Measurements from ENCODE around the gene UNC50. TPM values are rescaled to one million over a fixed set of nuclear protein-coding genes. Genes with fewer than 3 reads are reported as not detected.

The UNC50 gene
- polyA plus RNA-seq, 1 donor (not counting 4 experiments of a cell fraction or from before 2014, with no cell fraction given) = 75.2 TPM

DNA sequence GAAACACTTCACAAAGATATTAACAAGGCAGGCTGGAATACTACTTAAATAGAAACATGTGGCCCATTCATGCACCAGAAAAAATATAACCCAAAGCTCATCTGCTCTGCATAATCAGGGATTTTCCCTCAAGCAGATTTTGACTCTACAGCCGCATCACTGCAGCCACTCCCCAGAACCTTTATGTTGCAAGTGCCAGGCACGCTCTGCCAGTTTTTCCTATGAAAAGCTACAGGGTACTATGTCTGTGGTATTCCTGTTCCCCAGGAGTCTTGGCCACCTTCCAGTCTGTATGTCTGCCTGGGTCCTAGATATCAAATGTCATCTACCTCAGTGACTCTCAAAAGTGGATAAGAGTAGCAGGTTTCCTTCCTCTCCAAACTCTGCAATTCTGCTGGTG, 3.8 kb upstream of the UNC50 start:
- H3K79me2 ChIP-seq (ENCODE audit: control insufficient read depth, insufficient read depth, low read length) = peaks cover 51% of the 10 kb centered on the region

DNA sequence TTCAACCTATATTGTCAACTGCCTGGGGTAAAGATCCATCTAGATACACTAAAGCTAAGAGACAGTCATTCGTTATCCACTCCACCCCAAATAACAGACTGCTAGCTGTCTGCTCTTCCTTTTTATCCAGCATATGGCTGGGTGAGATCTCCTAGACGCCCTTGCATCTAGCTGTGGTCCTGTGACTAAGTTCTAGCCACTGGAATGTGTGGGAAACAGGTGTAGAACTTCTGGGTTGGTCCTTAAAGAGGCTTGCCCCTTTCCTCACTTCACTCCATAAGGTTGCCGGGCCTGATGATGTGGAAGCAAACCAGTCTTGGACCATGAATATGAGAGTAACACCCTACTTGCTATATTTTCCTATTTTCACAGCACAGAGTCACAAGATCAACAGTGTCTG, 3.3 kb upstream of the UNC50 start:
- no peak for TF ChIP-seq EZH2 (IDR thresholded peaks at IDR 0.05; ENCODE audit: low read length)
- TF ChIP-seq, protein P1, sequence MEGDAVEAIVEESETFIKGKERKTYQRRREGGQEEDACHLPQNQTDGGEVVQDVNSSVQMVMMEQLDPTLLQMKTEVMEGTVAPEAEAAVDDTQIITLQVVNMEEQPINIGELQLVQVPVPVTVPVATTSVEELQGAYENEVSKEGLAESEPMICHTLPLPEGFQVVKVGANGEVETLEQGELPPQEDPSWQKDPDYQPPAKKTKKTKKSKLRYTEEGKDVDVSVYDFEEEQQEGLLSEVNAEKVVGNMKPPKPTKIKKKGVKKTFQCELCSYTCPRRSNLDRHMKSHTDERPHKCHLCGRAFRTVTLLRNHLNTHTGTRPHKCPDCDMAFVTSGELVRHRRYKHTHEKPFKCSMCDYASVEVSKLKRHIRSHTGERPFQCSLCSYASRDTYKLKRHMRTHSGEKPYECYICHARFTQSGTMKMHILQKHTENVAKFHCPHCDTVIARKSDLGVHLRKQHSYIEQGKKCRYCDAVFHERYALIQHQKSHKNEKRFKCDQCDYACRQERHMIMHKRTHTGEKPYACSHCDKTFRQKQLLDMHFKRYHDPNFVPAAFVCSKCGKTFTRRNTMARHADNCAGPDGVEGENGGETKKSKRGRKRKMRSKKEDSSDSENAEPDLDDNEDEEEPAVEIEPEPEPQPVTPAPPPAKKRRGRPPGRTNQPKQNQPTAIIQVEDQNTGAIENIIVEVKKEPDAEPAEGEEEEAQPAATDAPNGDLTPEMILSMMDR (optimal IDR thresholded peaks at IDR 0.05 in 1 of 3, IDR thresholded peaks at IDR 0.05 in 1 of 3, conservative IDR thresholded peaks at IDR 0.05 in 1 of 3; ENCODE audit: extremely low read depth in 1 of 3, insufficient read depth in 2 of 3, low read length in 3 of 3) = no peak
- peaks cover 20% of the 10 kb centered on the region for H3K4me1 ChIP-seq (ENCODE audit: control insufficient read depth, extremely low read depth, insufficient read depth, low read length)
- no peaks in the 10 kb centered on the region for H3K27me3 ChIP-seq (ENCODE audit: control insufficient read depth, extremely low read depth, insufficient read depth, low read length)
- no peak overlapping the region for H3K27ac ChIP-seq (ENCODE audit: control insufficient read depth, insufficient read depth, low read length)
- H3K4me3 ChIP-seq (ENCODE audit: control insufficient read depth in 2 of 3, extremely low read depth in 1 of 3, insufficient read depth in 2 of 3, low read depth in 1 of 3, low read length in 3 of 3) = no peak overlapping the region
- no peaks in the 10 kb centered on the region for H3K9me3 ChIP-seq (ENCODE audit: control insufficient read depth, low read depth, low read length)
- no peaks in the 10 kb centered on the region for H4K20me1 ChIP-seq (ENCODE audit: control insufficient read depth, extremely low read depth, insufficient read depth, low read length)
- dilution Hi-C loops (cut with MboI; ENCODE audit: extremely low pct_ligation_motif_present, low sequenced_read_pairs) = no loop called here
- FAIRE-seq (no peak), DNase-seq (ENCODE audit: low read depth, low spot score) (no peak)
- peaks cover 12% of the 10 kb centered on the region in 2 experiments for H3K36me3 ChIP-seq (ENCODE audit: control insufficient read depth in 2 of 2, extremely low read depth in 1 of 2, insufficient read depth in 2 of 2, low read length in 2 of 2)
- peaks cover 56% of the 10 kb centered on the region for H3K79me2 ChIP-seq (ENCODE audit: control insufficient read depth, insufficient read depth, low read length)
- peaks cover 3% of the 10 kb centered on the region for H3K9me1 ChIP-seq (ENCODE audit: control insufficient read depth, extremely low read depth, insufficient read depth, low read length)
- no peak overlapping the region for H3K4me2 ChIP-seq (ENCODE audit: control insufficient read depth, extremely low read depth, insufficient read depth, low read depth, low read length)
- H3K9ac ChIP-seq (ENCODE audit: control insufficient read depth, extremely low read depth, insufficient read depth, low read length) = no peak overlapping the region
- no peak overlapping the region for H2AFZ ChIP-seq (ENCODE audit: control insufficient read depth, low read length)

More for the DNA sequence above, 3.8 kb upstream of the UNC50 start:
- H3K9me3 ChIP-seq (ENCODE audit: control insufficient read depth, low read depth, low read length) = no peaks in the 10 kb centered on the region
- no peaks in the 10 kb centered on the region for H4K20me1 ChIP-seq (ENCODE audit: control insufficient read depth, extremely low read depth, insufficient read depth, low read length)
- H3K36me3 ChIP-seq (ENCODE audit: control insufficient read depth in 2 of 2, extremely low read depth in 1 of 2, insufficient read depth in 2 of 2, low read length in 2 of 2) = peaks cover 9 to 12% of the 10 kb centered on the region in 2 experiments
- no peak for DNase-seq (ENCODE audit: low read depth, low spot score)
- H3K4me1 ChIP-seq (ENCODE audit: control insufficient read depth, extremely low read depth, insufficient read depth, low read length) = peaks cover 14% of the 10 kb centered on the region
- H2AFZ ChIP-seq (ENCODE audit: control insufficient read depth, low read length) = no peak overlapping the region
- H3K4me3 ChIP-seq (ENCODE audit: control insufficient read depth in 2 of 3, extremely low read depth in 1 of 3, insufficient read depth in 2 of 3, low read depth in 1 of 3, low read length in 3 of 3) = no peak overlapping the region
- FAIRE-seq = no peak
- no peaks in the 10 kb centered on the region for H3K27me3 ChIP-seq (ENCODE audit: control insufficient read depth, extremely low read depth, insufficient read depth, low read length)
- H3K9ac ChIP-seq (ENCODE audit: control insufficient read depth, extremely low read depth, insufficient read depth, low read length) = no peak overlapping the region
- H3K9me1 ChIP-seq (ENCODE audit: control insufficient read depth, extremely low read depth, insufficient read depth, low read length) = peaks cover 3% of the 10 kb centered on the region
- H3K4me2 ChIP-seq (ENCODE audit: control insufficient read depth, extremely low read depth, insufficient read depth, low read depth, low read length) = no peak overlapping the region
- dilution Hi-C loops (cut with MboI; ENCODE audit: extremely low pct_ligation_motif_present, low sequenced_read_pairs) = no loop called here
- H3K27ac ChIP-seq (ENCODE audit: control insufficient read depth, insufficient read depth, low read length) = no peak overlapping the region
- TF ChIP-seq, protein P1 (optimal IDR thresholded peaks at IDR 0.05 in 1 of 3, IDR thresholded peaks at IDR 0.05 in 1 of 3, conservative IDR thresholded peaks at IDR 0.05 in 1 of 3; ENCODE audit: extremely low read depth in 1 of 3, insufficient read depth in 2 of 3, low read length in 3 of 3) = no peak
- TF ChIP-seq EZH2 (IDR thresholded peaks at IDR 0.05; ENCODE audit: low read length) = no peak

All from keratinocyte (primary cell).